ENCODE data around the gene IGFBP4. TPM values are rescaled to one million over a fixed set of nuclear protein-coding genes. Genes with fewer than 3 reads are reported as not detected.

Gene IGFBP4
- total and polyA plus RNA-seq, 11 donors: 103 to 342 (median 133) TPM

GRCh38 chr17:40460968-40461731, 17.9 kb downstream of the IGFBP4 start:
- peaks cover 6 to 73% (median 46%) of the 10 kb centered on the region in 12 donors for H3K4me1 ChIP-seq
- DNase-seq (no peak), ATAC-seq (peak in 1 of 4 donors; percentile 17)
- H3K9me3 ChIP-seq: no peaks in the 10 kb centered on the region
- TF ChIP-seq CTCF (IDR thresholded peaks at IDR 0.05): no peak
- TF ChIP-seq POLR2A (IDR thresholded peaks at IDR 0.05): no peak
- no peaks in the 10 kb centered on the region for H3K27me3 ChIP-seq
- H3K4me3 ChIP-seq: no peak overlapping the region
- peak overlapping the region in 10 of 12 donors; percentile 15 to 78 (median 56) for H3K27ac ChIP-seq
- H3K36me3 ChIP-seq: peaks cover 0 to 28% (median 18%) of the 10 kb centered on the region in 9 donors
- intact Hi-C loops (cut with DNase I): no loop called here
- 59 to 72% (median 63%) methylated on average over 9 of the region's 9 CpGs for WGBS, 4 donors

- intact Hi-C loops (cut with DNase I): no loop called here
- no peak for TF ChIP-seq POLR2A (IDR thresholded peaks at IDR 0.05)
- TF ChIP-seq CTCF (IDR thresholded peaks at IDR 0.05): no peak
- 30 to 65% (median 61%) methylated on average over 5 to 12 of the region's 12 CpGs for WGBS, 4 donors
- Histone ChIP-seq H3K27ac (peak overlapping the region in 10 of 12 donors; percentile 15 to 78 (median 56)), H3K27me3 (no peaks in the 10 kb centered on the region), H3K4me1 (peaks cover 6 to 66% (median 40%) of the 10 kb centered on the region in 12 donors), H3K4me3 (no peak overlapping the region), H3K9me3 (no peaks in the 10 kb centered on the region), H3K36me3 (peaks cover 0 to 21% (median 11%) of the 10 kb centered on the region in 9 donors)
- peak in 2 of 4 donors; percentile 2 to 4 for ATAC-seq
- DNase-seq: no peak
These were observed 18.6 kb downstream of the IGFBP4 start for GRCh38 chr17:40461732-40462342.

GRCh38 chr17:40462343-40463121, 19.3 kb downstream of the IGFBP4 start:
- ATAC-seq (peak in 3 of 4 donors; percentile 27 to 28 (median 27)), DNase-seq (peak in 1 of 5 donors; percentile 54)
- intact Hi-C loops (cut with DNase I): no loop called here
- Histone ChIP-seq H3K9me3 (no peaks in the 10 kb centered on the region), H3K27me3 (no peaks in the 10 kb centered on the region), H3K27ac (peak overlapping the region in 11 of 12 donors; percentile 11 to 78 (median 49)), H3K36me3 (peaks cover 0 to 14% (median 4%) of the 10 kb centered on the region in 9 donors), H3K4me3 (no peak overlapping the region), H3K4me1 (peaks cover 6 to 59% (median 34%) of the 10 kb centered on the region in 12 donors)
- WGBS, 4 donors: 41 to 67% (median 46%) methylated on average over 5 to 9 of the region's 9 CpGs
- TF ChIP-seq POLR2A (IDR thresholded peaks at IDR 0.05): no peak
- TF ChIP-seq CTCF (IDR thresholded peaks at IDR 0.05): no peak

All from heart left ventricle (tissue), 16 donors.